ENCODE data around the gene EXD1.
"Not testable (repeated sequence)": the region's sequence is repeated elsewhere in the genome, so short reads cannot be mapped to it uniquely, and the experiment has no call there.

The EXD1 gene, protein sequence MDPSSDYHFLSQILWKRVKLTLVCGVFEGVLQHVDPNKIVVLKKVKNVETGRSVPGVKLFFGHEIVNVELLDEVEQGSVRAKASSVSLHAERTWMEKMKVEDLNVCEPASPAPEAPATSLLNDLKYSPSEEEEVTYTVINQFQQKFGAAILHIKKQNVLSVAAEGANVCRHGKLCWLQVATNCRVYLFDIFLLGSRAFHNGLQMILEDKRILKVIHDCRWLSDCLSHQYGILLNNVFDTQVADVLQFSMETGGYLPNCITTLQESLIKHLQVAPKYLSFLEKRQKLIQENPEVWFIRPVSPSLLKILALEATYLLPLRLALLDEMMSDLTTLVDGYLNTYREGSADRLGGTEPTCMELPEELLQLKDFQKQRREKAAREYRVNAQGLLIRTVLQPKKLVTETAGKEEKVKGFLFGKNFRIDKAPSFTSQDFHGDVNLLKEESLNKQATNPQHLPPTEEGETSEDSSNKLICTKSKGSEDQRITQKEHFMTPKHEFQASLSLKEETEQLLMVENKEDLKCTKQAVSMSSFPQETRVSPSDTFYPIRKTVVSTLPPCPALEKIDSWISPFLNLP

DNA sequence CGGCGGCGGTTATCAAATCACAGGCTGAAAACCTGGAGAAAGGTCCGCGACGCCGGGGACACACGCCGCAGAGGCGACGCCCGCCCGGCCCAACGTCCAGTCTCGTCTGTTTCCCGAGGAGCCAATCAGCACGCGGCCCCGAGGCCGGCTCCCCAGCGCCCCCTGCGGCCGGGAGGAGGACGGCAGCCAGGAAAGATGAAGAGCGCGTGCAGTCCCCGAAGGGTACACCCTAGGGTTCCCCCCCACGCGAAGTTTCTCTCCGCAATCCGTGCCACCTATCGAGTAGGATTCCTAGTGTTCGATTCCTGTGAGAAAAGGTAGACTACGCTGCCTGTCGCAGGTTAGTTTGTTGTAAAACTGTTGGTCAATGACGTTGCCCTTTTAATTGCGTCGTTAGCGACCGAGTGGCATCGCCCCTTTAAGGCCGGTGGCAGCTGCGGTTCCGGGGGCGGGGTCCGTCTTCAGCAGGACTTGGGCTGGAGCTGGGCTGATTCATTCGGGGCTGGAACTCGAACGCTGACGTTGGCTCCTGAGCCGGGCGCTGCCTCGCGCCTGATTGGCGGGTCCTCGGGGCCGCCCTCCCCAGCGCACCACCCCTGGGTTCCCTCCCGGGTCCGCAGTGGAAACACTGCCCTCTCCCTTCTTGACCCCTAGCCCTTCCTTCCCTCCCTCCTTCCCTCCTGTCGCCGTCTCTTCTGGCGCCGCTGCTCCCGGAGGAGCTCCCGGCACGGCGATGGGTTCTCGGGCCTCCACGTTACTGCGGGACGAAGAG lies at the start of gene EXD1, which contains the start of gene CHP1:
EXD1 (minus strand) TSS at position 108 of the 772 bp plus-strand sequence. CDS start 4,182 bp downstream, outside the sequence.
CHP1 (plus strand) TSS at position 619 of the 772 bp plus-strand sequence; CDS start at position 734, 115 bp downstream.
- peak; percentile 91 to 94 for DNase-seq (ENCODE audit: low read depth in 2 of 2)

DNA sequence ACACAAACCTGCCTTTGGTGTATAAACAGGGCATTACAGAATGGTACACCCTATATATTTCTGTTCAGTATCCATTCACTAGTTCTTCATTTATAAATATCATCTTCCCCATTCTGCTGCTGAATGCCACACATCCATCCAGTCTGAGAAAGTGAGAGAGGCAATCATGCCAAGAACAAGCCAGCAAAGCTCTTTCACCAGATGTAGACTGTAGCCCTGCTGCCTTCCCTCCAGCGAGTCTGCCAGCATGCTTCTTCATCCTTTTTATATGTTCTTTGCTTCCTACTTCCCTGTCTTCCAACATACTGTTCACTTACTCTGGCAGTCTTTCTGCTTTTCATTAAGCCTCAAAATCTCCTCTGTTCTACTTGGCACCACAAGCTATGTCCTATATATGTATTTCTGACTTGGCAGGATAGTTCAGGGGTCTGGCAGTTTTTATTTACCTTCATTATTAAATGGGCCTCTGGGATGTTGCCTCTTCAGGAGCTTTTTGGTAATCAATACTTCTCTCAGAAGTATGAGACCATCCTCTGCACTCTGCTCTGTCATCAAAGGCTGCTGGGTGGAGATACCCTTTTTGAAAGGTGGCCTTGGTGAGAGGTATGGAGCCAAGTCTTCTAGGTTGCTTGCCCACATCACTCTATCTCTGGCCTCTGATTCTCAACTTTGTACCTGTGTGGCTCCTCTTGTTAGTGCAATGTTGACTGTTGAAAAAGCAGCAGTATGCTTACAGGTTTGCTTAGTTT lies 49.2 kb upstream of the EXD1 start:
- no peak for DNase-seq (ENCODE audit: low read depth in 2 of 2)

DNA sequence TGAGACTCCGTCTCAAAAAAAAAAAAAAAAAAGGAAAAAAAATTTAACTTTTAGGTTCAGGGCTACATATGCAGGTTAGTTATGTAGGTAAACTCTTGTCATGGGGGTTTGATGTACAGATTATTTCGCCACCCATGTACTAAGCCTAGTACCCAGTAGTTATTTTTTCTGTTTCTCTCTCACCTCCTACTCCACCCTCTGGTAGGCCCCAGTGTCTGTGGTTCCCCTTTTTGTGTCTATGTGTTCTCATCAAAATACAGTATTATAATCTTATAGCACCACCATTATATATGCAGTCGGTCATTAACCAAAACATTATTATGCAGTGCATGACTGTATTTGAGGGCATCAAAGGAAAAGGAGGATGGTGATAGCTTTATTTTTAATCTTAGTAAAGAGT lies 47.8 kb upstream of the EXD1 start:
- no peak for DNase-seq (ENCODE audit: low read depth in 2 of 2)

DNA sequence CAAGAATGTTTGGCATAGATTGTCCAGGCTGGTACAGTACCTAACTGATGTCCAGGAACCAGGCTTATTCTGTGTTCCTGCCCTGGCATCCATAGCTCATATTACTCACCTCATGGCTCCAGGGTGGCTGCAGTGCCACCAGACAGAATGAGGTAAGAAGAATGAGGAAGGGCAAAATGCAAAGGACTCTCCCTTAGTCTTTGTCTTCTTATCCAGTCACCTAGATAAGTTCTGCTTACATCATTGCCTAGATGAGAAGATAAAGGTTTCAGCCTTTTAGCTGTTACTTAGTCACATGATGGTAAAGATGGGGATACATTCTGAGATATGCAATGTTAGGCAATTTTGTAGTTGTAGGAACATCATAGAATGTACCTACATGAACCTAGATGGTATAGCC lies 46.3 kb upstream of the EXD1 start:
- DNase-seq (ENCODE audit: low read depth in 2 of 2), result no peak

DNA sequence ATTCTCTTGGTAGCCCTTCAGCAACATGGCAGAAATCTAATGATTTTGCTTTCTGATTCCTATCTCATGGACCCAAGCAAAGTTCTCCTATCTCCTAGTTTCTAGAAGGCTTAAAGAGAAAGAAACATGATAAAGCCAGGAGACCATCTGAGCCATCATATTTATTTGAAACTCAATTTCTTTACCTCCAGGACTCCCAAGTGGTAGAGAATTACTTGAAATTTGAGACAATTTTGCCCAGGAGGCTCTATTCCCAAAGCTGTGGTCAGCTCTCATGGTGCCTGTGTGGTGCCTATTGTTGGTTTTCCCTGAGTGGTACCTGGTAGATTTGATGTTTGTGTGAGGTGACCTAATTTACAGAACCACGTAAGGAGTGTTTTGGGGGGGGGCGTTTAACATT lies 39.3 kb upstream of the EXD1 start:
- DNase-seq (ENCODE audit: low read depth in 2 of 2), result no peak

DNA sequence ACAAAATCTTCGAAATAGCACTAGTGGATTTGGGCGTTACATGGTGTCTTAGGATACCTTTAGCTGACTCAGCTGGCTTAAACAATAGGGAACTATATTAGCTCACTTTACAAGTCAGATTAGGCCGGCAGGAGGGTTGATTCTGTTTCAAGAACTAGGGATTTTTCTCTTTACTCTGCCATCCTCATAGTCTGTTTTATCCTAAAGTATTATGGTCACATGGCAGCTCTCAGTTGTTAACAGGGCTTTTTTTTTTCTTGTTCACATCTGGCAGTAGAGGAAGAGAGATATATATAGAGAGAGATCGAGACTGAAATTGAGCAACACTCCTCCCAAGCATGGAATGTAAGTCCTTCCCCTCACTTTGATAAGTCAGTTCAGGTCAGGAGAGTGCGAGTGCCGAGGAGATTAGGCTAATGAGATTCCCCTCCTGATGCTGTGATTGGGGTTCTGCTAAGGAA lies 33.4 kb upstream of the EXD1 start:
- DNase-seq (ENCODE audit: low read depth in 2 of 2), result no peak

DNA sequence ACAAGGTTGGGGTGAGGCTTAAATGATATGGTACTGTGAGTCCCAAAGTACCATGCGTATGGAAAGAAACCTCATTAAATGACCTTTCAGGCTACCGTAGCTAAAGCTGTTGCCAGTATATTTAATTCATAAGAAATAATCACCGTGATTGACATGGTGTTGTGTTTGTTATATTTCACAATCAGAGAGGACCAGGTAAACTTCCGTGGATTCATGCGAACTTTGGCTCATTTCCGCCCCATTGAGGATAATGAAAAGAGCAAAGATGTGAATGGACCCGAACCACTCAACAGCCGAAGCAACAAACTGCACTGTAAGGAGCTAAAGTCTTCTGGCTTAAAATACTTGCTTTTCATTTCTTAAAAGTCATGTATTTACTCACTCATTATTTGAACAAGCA lies 32.0 kb upstream of the EXD1 start:
- DNase-seq (ENCODE audit: low read depth in 2 of 2), result no peak

DNA sequence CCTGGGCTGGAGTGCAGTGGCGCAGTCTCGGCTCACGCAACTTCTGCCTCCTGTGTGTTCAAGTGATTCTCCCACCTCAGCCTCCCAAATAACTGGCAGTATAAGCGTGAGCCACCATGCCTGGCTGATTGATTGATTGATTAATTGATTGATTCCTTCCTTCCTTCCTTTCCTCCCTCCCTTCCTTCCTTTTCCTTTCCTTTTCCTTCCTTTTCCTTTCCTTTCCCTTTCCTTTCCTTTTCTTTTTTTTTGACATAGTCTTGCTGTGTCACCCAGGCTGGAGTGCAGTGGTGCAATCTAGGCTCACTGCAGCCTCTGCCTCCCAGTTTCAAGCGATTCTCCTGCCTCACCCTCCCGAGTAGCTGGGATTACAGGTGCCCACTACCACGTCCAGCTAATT lies 30.4 kb upstream of the EXD1 start:
- not testable (repeated sequence) for DNase-seq (ENCODE audit: low read depth in 2 of 2)

DNA sequence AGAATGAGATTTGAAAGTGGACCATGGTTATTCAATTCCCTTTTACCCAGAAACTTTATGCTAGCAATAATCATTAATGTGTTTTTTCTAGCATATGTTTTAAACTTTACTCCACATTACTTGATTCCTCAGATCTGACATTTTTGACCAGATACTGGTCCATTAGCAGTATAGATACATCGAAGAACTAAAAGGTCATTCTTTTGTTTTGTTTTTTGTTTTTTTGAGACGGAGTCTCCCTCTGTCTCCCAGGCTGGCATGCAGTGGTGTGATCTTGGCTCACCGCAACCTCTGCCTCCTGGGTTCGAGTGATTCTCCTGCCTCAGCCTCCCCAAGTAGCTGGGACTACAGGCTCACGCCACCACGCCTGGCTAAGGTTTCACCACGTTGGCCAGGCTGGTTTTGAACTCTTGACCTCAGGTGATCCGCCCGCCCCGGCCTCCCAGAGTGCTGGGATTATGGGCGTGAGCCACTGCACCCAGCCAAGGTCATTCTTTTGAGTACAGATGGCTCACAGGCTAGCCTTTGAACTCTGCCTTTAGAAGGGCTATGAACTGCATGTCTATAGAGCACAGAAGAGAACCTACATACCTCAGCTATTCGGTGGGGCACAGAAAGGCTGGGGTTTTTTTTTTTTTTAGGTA lies 29.1 kb upstream of the EXD1 start:
- DNase-seq (ENCODE audit: low read depth in 2 of 2), result no peak

DNA sequence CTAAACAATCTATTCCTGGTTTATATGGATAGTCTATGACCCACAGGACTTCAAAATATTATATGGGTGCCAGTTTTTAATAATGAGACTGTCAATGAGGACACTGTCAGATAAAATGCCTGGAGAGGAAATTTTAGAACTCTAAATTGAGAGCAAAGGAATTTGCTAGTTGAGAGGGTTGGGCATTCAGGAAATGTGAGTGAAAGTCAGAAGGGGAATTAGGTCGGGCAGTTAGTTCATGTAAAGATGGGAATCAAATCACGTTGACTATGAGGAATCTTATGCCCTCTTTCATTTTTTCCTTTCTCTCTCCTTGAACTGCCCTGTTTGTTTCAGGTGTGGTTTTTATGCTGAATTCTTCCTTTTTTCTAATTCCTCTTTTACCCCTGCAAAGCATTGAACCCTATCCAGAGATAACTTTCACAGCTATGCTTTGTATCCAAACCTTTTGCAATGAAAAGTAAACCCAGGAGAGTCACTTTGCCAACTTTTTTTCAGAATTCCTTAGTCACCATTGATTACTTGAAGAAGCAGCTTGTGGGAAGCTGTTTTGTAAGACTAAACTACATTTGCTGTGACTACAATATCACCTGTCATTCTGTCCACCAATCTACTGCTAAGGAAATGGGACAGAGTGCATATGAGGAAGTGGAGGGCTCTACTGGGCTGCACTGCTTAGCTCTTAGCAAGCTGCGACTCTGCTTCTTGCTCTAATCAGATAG lies 28.4 kb upstream of the EXD1 start:
- no peak for DNase-seq (ENCODE audit: low read depth in 2 of 2)

DNA sequence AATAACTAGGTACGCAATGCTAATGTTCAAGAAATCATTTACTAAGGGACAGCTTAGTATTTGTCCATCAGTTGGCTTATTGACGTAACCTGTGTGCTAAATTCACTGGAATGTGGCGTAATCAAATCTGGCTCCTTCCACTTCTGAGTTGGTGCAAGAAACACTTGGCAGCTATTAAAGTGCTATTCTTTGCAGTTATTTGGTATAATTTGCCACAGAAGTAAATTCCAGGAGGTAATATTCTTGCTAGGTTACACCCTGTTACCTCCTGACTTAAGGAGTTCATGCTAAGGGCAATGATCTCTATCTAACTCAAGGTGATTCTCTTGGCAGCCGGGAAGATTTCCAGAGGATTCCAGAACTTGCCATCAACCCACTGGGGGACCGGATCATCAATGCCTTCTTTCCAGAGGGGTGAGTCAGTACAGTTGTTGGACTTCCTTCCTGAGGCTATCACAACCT lies 26.1 kb upstream of the EXD1 start:
- no peak for DNase-seq (ENCODE audit: low read depth in 2 of 2)

DNA sequence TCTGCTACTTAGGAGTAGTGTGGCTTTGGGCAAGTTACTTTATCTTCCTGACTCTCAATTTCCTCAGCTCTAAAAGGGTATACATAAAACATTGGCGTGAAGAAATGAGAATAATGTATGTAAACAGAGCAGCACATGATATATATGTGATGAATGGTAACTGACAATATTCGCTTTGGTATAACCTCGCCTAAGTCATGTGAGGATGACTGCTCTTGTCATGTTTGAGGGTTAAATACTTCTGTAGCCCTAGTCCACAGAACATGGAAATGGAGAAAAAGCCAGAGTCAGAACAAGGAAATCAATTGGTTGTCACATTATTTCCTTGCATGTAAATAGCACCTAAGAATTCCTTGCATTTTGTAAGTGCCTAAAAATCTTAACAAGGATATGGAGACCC lies 25.5 kb upstream of the EXD1 start:
- DNase-seq (ENCODE audit: low read depth in 2 of 2), result no peak

DNA sequence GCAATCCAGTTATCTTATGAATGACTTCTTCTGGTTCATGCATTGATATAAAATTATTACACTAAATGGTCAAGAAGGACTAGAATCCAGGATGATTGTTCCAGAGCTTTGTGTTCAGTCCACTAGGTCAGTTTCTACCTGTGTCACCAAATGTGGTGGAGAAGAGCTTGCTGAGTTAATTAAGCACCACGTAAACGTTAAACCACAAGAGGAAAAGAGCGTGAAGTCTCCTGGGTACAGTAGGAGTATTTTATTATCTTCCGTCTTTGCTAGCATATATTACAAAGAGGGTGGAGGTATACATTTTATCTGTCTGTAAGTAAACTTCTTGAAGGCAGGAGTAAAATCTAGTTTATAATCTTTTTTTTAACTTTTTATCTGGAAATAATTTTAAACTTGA lies 24.0 kb upstream of the EXD1 start:
- no peak for DNase-seq (ENCODE audit: low read depth in 2 of 2)

DNA sequence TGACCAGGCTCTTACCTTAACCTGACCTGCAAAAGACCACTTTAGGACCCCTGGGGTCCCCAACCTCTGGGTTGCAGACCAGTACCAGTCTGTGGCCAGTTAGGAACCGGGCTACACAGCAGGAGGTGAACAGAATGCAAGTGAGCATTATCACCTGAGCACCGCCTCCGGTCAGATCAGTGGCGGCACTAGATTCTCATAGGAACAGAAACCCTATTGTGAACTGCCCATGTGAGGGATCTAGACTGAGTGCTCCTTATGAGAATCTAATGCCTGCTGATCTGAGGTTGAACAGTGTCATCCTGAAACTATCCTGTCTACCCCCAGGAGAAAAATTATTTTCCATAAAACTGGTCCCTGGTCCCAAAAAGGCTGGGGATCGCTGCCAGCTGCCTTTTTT lies 20.9 kb upstream of the EXD1 start:
- no peak for DNase-seq (ENCODE audit: low read depth in 2 of 2)

DNA sequence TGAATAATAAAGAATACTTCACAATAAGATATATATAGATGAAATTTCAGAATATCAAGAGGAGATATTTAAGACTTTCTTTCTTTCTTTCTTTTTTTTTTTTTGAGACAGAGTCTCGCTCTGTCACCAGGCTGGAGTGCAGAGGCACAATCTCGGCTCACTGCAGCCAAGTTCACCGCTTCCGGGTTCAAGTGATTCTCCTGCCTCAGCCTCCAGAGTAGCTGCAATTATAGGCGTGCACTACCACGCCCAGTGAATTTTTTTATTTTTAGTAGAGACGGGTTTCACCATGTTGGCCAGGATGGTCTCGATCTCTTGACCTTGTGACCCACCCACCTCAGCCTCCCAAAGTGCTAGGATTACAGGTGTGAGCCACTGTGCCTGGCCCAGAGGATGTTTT lies 20.2 kb upstream of the EXD1 start:
- not testable (repeated sequence) for DNase-seq (ENCODE audit: low read depth in 2 of 2)

DNA sequence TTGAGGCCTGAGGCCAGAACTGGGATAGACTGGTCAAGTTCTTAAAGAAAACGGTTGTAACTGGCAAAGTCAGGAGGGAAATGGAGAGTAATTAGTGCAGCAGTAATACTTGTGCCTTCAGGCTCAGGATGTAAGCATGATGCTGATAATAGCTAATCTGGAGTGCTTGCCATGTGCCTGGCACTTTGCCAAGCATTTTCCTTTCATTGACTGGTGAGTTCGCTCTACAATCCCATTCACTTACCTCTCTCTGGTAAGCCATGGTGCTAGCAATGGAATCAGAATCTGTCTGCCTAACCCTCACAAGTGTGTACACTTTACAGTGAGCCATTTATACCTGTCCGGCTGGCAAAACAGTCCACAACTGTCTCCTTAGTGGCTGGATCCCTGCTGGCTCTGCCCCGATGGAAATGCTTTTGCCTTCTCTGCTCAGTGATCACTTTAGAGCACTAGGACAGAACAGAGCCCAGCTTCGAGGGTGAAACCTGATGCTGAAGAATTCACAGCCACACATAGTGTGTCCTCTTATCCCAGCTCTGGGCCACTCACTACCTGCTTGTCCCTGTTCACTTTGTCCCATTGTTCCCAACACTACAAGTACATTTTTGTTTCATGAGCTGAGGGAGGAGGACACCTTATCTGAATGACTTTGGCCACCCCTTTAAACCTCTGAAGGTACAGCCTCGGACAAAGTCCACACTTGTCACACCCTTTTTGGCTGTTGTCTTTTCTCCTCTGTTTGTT lies 10.8 kb upstream of the EXD1 start:
- no peak for DNase-seq (ENCODE audit: low read depth in 2 of 2)

DNA sequence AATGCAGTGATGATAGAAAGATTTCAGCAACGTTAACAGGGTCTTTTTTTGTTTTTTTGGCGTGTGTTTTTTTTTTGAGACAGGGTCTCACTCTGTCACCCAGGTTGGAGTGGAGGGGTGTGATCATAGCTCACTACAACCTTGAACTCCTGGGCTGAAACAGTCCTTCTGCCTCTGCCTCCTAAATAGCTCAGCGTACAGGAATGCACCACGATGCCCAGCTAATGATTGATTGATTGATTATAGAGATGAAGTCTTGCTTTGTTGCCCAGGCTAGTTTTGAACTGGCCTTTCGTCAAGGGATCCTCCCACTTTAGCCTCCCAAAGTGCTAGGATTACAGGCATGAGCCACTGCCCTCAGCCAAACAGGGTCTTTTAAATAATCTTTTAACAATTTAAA lies 7.5 kb upstream of the EXD1 start:
- DNase-seq (ENCODE audit: low read depth in 2 of 2), result no peak

DNA sequence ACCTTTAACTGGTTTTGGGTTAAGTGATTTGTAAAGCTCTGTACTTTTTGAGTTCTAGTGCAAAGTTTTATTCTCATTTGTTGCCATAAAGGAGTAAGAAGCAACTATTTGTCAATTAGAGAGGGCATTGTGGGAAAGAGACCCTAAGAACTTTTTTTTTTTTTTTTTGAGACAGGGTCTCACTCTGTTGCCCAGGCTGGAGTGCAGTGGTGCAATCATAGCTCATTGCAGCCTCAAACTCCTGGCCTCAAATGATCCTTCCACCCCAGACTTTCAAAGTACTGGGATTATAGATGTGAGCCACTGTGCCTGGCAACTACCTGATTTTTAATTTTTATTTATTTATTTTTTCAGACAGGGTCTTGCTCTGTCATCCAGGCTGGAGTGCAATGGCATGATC lies 5.4 kb upstream of the EXD1 start:
- DNase-seq (ENCODE audit: low read depth in 2 of 2), result no peak

DNA sequence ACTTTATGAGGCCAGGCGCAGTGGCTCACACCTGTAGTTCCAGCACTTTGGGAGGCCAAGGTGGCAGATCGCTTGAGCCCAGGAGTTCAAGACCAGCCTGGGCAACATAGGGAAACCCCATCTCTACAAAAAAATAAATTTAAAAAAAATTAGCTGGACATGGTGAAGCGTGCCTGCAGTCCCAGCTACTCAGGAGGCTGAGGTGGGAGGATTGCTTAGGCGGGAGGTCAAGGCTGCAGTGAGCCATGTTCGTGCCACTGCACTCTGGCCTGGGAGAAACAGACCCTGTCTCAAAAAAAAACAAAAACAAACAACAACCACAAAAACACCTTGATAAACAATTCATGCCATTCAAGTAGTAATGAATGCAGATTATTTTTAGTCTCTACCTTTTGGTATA lies 4.7 kb upstream of the EXD1 start:
- not testable (repeated sequence) for DNase-seq (ENCODE audit: low read depth in 2 of 2)

DNA sequence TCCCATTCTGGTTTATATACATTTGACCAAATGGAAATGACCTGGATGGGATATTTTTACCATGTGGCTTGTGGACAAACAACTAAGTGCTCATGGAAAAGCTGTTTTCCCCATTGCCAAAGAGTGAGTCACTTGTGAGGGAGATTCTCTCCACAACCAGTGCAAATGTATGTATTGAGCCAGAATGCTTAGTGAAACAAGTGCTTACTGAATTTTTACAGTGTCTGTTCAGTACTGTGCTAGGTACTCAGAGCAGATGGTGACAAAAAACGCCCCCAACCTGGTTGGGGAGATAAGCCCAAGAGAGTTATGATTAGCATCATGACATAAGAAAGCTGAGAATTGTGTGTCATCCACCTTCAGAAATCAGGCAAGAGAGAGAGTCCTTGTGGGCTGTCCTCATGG lies 2.8 kb upstream of the EXD1 start:
- DNase-seq (ENCODE audit: low read depth in 2 of 2), result no peak

Measured in stimulated activated CD8-positive, alpha-beta memory T cell treated with anti-CD3 and anti-CD28 coated beads, Interleukin-15, amount 100 ng/mL, for 4 hours (primary cell).